GM18526 (cell line): Measurements from ENCODE around the gene CACNG5.

Experiments used
- POLR2A ChIP-seq: IDR thresholded peaks from 3 replicates; pipeline ENCODE4 v1.6.1; 2011; ENCODE audit not compliant: insufficient read length; ENCODE audit errors: extremely low read depth

CACNG5 gene

DNA sequence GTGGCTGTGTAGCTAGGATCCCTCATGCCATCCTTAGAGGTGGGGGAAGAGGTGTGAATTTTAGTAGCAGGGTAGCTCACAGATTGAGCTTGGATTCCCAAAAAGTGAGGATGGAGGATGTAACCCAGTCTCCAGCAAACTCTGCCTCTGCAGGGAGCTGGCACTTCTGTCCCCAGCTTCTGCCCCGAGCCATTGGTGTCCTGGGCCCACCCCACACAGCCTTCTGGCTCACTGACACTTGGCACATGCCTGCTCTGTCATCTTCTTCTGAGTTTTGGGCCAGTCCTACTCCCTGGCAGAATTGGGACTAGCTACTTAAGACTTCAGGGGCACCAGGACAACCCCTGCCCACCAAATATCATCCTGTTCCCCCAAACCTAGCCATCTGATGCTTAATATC is 2.3 kb downstream of the CACNG5 start:
- no peak for TF ChIP-seq POLR2A

DNA sequence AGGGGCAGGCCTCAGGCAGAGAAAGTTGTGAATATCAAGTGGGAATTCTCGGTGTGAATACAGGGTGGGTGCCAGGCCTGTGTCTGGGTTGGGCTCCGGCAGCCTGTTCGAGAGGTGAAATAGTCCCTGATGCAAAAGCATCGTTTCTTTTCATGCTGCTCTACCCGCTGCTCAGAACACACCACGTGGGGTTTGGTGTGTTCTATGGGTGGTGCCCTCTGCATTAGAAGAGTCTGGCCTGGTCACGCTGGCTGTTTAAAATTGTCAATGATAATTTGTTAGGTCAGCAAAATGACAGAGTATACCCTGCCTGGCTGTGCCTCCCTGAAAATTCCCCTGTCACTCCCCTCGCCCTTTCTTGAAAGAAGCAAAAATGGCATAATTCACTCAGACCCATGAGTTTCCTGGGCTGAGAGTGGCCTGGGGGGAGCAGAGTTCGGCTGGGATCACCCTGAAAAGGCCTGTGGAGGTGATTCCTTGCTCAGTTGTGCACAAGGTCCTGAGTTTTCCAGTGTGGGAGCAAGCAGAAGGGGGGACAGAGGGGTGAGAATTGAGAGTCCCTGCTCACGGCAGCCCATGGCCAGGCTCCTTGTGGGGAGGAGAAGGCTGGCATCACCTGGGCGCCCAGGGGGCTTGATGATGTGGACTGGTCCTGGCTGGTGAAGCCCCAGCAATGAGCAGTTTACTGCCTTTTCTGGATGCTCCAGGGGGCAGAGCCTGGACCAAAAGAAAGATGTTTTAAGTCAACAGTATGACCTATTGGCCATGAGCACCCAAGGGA is 3.2 kb downstream of the CACNG5 start:
- TF ChIP-seq POLR2A: no peak

DNA sequence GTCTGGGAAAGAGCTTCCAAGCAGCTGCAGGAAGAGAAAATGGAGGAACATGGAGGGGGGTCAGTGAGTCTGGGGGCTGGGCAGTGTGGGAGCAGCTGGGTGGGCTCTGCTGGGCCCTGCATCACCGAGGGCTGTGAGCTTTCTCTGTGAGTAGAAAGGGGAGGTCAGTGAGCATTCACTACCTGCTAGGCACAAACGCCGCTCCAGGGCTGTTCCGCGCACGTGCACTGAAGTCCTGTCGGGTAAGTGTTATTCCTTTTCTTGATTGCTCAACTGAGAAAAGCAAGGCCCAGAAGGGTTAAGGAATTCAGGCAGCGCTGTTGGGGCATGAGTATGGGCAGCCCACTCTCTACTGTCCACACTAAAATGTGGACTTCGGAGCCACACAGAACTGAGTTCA is 4.7 kb downstream of the CACNG5 start:
- TF ChIP-seq POLR2A: no peak

DNA sequence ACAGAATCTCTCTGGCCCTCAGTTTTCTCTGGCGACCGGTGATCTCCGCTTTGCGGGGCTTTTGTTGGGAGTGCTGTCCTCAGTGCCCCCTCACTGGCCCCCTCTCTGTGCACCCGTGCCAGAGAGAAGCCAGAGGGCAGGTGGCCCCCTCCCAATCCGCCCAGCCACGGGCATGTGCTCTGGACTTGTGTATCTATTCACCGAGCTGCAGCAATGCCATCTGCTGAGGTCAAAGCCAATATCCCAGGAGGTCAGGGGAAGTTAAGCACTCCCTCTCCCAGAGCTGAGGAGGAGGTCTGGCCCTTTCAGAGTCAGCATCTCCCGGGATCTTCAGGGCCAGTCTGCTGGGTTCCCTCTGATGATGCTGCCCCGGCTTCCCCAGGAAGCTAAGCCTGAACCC is 5.1 kb downstream of the CACNG5 start:
- TF ChIP-seq POLR2A: no peak

DNA sequence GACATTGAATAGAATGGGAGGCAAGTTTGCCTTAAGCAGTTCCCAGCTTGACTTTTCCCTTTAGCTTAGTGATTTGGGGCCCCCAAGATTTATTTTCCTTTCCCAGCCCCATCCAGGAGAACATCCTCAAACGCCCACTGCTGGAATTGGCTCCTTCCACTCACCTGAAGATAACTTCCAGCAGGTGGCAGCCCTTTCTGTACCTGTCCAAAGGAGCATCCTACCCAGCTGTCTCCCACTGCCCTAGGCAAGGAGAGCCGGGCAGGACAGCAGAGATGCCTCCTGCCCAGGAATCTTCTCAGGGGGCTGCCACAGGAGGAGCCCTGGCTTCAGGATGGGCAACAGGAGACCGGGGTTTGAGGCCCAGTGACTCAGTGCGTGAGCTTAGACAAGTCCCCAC is 6.4 kb downstream of the CACNG5 start:
- TF ChIP-seq POLR2A: no peak

DNA sequence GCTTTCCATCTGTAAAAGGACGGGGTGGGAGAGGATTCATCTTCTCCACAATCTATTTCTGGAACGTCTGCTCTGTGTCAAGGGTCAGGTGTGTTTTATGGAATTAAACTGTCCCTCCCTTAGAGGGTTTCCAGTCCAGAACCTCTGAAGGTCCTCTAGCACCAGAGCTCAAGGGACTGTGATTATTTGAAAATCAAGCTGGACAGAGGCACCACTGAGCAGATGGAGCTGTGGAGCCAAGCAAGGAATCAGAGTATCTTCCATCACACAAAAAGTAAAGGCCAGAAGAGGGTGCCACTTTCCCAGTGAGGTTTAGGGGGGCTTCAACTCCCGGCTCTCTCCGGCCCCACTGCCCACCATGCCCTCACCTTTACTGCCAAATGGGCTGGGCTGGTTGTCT is 6.8 kb downstream of the CACNG5 start:
- TF ChIP-seq POLR2A: no peak

DNA sequence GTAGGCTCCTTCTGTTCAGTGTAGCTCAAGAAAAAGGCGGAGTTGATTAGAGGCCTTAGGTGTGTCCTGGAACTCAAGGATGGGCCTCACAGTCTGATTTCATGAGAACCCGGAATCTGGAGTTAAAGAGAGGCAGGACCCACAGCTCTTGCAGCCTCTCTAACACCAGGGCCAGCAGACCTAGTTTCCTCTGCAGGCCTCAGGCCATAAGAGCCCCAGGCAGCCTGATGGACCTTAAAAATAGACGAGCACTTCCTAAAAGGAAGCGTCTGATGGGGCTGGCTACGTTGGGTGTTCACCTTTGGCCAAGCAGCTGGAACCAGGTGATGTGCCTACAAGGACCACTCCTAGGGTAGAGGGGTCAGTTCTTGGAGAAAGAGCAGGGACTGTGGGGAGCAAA is 7.6 kb downstream of the CACNG5 start:
- TF ChIP-seq POLR2A: no peak

DNA sequence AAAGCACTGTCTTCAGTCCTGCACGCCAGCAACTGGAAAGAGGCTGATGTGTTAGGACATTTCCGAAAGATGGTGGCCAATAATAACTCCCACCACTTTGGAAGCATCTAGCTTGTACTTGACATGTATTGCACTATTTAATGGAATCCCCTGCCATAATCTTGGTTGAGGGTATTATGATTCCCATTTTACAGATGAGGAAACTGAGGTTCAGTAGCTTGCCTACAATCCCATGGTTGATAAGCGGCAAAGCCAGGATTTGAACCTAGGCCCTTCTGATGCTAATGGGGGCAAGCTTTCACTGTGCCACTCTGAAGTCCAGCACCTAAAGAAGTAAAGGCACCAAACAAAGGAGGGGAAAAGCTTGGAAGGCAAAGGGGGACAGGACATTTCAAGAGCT is 8.0 kb downstream of the CACNG5 start:
- no peak for TF ChIP-seq POLR2A

DNA sequence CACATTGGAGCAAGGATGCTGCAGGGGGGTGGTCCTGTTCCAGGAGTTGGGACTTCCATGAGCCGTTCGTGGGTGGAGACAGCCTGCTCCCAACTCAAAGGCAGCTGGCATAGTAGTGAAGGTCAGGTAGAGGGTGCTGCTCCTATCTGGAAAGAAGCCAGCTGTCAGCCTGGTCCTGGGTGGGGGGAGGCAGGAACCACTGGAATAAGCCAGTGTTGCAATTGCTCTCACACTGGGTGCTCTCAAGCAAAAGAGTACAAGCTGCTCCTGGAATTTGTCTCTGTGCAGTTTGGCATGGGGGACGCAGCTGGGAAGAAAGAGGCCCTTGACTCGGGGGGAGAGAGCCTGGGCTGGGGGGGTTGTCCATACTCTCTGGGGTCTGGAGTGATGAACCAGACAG is 8.7 kb downstream of the CACNG5 start:
- no peak for TF ChIP-seq POLR2A

DNA sequence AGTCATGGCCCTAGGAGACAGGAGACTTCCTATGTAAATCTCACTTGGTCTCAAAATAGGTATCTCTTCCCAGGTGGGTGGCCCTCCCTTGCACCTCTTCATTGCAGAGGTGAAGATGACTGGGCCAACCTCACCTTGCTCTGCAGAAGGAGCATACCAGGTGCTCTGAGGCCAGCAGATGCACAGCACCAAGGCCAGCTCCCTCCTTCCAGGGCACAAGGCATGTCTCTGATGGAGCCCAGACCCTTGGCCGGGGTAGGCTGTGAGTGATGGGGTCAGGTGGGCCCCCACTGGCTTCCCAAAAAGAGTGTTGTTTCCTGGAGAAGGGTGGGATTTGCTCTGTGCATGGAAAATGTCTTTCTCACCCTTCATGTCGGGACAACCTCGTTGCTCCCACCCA is 12.8 kb downstream of the CACNG5 start:
- no peak for TF ChIP-seq POLR2A

DNA sequence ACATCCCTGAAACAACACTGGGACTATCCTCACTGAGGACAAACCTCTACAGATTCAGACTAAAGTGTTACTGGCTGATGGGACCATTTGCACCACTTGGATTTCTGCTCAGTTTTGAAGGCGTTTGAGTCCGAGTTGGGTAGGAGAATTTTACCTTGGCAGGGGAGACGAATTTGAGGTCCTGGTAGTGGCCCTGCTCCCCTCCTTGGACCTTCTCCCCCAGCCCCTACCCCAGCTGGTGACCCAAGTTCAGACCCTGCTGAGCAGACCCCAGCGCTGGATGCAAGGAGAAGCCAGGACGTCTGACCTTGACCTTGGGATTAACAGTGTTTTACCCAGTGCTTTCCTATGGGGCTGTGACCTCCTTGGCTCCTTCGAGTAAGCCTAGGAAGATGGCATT is 13.6 kb downstream of the CACNG5 start:
- TF ChIP-seq POLR2A: no peak

DNA sequence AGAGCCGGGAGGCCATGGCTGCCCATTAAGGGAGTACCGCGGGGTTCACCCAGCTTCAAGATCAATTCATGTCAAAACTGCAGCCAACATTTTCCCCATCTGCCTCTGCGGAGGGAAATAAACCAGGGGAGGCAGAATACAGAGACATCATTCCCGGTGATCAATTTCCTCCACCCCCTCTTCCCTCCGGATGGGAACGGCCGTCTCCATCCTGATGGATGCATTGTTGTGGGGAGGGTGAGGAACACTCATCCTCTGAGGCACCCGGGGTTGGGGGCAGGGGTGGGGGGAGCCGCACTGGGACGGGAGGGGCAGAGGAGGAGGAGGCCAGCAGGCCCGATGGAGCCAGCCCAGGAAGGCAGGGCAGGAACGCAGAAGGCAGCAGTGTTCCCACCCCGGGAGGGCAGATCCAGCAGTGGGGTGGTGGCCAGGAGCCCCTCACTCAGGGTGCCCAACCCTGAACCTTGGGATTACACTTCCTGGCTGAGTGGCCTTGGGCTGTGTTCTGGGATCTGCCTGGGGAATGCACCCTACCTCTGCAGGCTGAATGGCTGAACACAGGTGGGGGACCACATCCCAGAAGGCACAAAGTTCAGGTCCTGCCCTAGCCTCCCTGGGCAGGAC is 14.2 kb downstream of the CACNG5 start:
- TF ChIP-seq POLR2A: no peak

DNA sequence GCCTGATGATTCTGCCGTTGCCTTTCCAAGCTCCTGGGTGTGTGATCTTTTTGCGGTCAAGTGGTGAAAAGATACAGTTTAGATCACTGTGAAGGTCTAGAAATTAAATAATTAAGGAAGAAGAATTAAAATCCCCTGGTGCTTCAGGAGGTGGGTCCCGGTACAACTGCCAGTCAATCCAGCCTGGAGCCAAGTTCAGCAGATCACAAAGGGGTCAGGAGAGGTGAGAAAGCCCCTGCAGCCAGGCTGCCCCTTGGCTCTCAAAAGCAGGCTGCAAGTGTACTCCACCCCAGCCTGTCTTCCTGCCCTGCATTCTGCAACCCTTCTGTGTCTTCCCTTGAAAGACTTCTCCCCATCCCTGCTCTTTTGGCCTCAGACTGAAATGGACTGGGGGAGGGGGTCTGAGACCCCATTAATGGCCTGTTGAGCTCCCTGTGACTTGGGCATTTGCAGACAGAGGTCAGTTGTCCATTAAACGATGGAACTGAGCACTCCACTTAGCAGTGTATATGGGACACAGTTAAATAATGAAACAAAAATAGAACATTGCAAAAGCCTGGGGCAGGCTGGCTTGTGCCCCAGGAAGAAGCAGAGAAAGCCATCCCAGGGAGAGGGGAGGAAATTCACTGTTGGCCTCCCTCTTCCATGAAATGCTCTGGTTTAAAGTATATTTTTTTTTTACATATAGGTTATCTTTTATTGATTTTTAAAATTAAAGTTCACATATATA is 15.1 kb downstream of the CACNG5 start:
- no peak for TF ChIP-seq POLR2A

DNA sequence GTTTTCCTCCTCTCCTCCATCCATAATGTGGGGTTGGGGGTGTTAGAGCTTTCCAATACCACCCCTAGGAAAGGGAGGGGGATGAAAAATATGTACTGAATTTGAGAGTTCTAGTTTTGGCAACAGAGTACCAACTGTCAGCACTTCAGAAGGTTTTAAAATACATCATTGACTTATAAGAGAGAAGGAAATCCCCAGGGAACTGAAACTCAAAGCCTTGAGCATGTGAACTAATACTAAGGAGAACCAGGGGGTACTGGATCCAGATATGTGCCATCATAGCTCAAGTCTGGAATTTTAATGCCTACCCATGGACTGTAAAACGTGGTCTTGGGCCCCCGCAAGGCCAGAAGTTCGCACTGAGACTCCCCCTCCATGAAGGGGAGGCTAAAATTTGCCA is 15.8 kb downstream of the CACNG5 start:
- no peak for TF ChIP-seq POLR2A

DNA sequence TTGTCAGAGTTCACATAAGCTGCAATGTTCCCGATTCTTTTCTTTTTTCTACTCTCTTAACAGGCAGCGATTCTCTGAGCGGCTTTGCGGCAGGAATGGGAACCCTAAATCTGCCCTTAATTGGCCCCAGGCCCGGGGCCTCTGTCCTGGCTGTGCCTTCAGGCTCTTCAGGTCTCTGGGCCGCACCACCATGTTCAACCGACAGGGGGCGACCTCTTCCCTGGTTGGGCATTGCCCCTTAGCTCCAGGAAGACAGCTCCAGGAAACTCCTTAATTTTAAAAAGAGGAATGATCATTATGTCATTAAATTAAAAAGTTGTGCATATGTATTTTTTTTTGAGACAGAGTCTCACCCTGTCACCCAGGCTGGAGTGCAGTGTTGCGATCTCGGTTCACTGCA is 20.3 kb downstream of the CACNG5 start:
- TF ChIP-seq POLR2A: no peak
